RWPE2 (cell line): Measurements from ENCODE around the gene FHOD3.

ENCODE experiments used
- ATAC-seq: fragments of 200-7000 bp; cut with Tn5 transposase; 3 replicates; pipeline ENCODE4 v1.9.1; 2021; ENCODE audit warnings: low read depth
- DNase-seq: peaks from one replicate; pipeline ENCODE4 v3.0.0-alpha.2; 2020; ENCODE audit warnings: low spot score
- H3K27ac ChIP-seq: fragments of 450-650 bp; 2 replicates; pipeline ENCODE4 v1.5.1; 2017; ENCODE audit warnings: mild to moderate bottlenecking; ENCODE audit not compliant: poor library complexity, severe bottlenecking
- H3K27me3 ChIP-seq: fragments of 250-450 bp; sonication (Bioruptor Pico); 2 replicates; pipeline ENCODE4 v1.5.1; 2021; ENCODE audit warnings: mild to moderate bottlenecking, moderate library complexity; ENCODE audit not compliant: insufficient read depth, poor library complexity, severe bottlenecking
- H3K36me3 ChIP-seq: fragments of 250-450 bp; sonication (Bioruptor Pico); 2 replicates; pipeline ENCODE4 v1.5.1; 2020; ENCODE audit warnings: low read depth, mild to moderate bottlenecking, moderate library complexity
- H3K4me1 ChIP-seq: fragments of 250-450 bp; sonication (Bioruptor Pico); 2 replicates; pipeline ENCODE4 v1.5.1; 2021; ENCODE audit warnings: mild to moderate bottlenecking, moderate library complexity; ENCODE audit not compliant: insufficient read depth, poor library complexity, severe bottlenecking
- H3K4me3 ChIP-seq: fragments of 250-450 bp; sonication (Bioruptor Pico); 2 replicates; pipeline ENCODE4 v1.5.1; 2021; ENCODE audit warnings: mild to moderate bottlenecking, moderate library complexity; ENCODE audit not compliant: severe bottlenecking
- H3K9me3 ChIP-seq: fragments of 250-450 bp; sonication (Bioruptor Pico); 2 replicates; pipeline ENCODE4 v1.5.1; 2021; ENCODE audit warnings: mild to moderate bottlenecking, moderate library complexity; ENCODE audit not compliant: severe bottlenecking
- TF ChIP-seq, protein P1 (sequence below): fragments of 450-650 bp; IDR thresholded peaks from one replicate; pipeline ENCODE4 v1.5.1; 2017; ENCODE audit warnings: mild to moderate bottlenecking, moderate library complexity; ENCODE audit not compliant: poor library complexity, severe bottlenecking

Gene FHOD3

DNA sequence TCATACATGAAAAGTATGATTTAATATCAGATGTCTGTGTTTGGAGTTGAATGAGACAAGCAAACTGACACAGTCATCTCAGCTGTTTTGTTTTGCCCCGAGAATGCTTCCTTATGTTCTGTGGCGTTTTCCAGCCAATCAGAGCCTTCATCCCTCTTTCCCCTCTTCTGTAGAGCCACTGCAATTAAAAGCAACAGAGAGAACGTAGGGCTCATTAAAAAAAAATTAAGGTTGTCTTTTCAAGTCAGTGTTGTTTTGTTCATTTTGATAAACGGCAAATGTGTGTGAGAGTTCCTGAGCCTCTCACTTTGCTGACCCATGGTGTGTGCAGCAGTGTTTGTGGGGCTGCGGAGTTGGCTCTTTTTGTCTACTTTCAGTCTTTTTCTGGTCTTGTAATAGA is 216.0 kb downstream of the FHOD3 start:
- no peaks in the 10 kb centered on the region for H3K27me3 ChIP-seq
- H3K36me3 ChIP-seq = no peaks in the 10 kb centered on the region
- H3K27ac ChIP-seq = no peak overlapping the region
- no peaks in the 10 kb centered on the region for H3K4me1 ChIP-seq
- DNase-seq (no peak), ATAC-seq (no peak)
- TF ChIP-seq, protein P1, sequence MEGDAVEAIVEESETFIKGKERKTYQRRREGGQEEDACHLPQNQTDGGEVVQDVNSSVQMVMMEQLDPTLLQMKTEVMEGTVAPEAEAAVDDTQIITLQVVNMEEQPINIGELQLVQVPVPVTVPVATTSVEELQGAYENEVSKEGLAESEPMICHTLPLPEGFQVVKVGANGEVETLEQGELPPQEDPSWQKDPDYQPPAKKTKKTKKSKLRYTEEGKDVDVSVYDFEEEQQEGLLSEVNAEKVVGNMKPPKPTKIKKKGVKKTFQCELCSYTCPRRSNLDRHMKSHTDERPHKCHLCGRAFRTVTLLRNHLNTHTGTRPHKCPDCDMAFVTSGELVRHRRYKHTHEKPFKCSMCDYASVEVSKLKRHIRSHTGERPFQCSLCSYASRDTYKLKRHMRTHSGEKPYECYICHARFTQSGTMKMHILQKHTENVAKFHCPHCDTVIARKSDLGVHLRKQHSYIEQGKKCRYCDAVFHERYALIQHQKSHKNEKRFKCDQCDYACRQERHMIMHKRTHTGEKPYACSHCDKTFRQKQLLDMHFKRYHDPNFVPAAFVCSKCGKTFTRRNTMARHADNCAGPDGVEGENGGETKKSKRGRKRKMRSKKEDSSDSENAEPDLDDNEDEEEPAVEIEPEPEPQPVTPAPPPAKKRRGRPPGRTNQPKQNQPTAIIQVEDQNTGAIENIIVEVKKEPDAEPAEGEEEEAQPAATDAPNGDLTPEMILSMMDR = no peak
- no peaks in the 10 kb centered on the region for H3K9me3 ChIP-seq
- H3K4me3 ChIP-seq = no peak overlapping the region

DNA sequence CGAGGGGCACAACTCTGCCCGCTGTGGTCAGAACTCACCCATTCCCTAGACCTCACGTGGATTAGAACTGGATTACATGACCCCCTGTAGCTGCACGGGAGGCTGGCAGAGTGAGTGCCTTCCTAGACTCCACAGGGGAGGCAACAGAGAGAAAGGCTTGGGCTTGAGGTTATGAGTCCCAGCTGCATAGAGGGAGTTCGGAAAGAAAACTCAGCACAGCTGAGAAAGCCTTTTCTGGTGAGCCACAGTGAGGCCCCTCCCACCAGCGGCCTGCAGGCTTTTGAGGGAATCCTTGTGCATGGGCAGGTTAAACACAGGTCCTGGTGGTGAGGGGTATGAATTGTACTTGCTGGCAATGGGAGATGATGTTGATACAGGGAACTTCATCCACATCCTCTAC is 217.3 kb downstream of the FHOD3 start:
- ATAC-seq (no peak), DNase-seq (no peak)
- Histone ChIP-seq H3K9me3 (no peaks in the 10 kb centered on the region), H3K27me3 (no peaks in the 10 kb centered on the region), H3K36me3 (no peaks in the 10 kb centered on the region), H3K27ac (no peak overlapping the region), H3K4me3 (no peak overlapping the region), H3K4me1 (no peaks in the 10 kb centered on the region)
- TF ChIP-seq, protein P1 = no peak

DNA sequence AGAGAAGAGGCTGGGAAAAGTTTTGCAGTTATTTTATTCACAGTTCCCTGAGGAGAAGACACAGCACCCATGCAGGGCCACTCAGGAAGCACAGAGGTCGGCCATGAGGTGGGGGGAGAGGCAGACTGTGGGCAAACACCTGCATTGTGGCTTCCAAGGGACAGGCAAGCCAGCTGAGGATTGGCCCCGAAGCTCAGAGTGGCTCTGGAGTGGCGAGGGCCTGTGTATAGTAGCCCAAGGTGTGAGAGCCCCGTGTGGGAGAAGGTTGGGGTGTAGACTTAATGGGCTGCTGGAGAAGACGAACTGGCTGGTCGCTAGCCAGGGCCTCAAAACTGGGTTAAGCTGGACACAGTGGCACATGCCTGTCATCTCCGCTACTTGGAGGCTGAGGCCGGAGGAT is 218.7 kb downstream of the FHOD3 start:
- H3K4me1 ChIP-seq = no peaks in the 10 kb centered on the region
- no peaks in the 10 kb centered on the region for H3K36me3 ChIP-seq
- no peaks in the 10 kb centered on the region for H3K9me3 ChIP-seq
- H3K4me3 ChIP-seq = no peak overlapping the region
- no peaks in the 10 kb centered on the region for H3K27me3 ChIP-seq
- DNase-seq (no peak), ATAC-seq (no peak)
- no peak overlapping the region for H3K27ac ChIP-seq
- TF ChIP-seq, protein P1 = no peak

DNA sequence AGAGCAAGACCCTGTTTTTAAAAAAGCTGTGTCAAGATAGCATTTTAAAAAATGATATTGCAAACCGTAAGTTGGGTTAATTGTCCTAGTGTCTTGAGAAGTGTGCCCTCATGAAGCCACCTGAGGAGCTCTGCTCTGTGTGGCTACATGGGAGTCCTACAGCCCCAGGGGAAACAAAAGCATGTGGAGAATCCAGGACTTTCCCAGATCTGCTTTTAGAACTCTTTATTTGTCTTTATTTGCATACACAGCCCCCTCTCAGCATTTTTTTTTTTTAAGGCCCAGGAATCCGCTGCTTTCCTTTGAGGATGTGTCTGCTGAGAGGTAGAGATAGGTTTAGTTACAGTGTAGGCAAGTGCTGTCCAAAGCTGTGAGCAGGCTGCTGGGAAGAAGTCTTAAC is 219.2 kb downstream of the FHOD3 start:
- H3K4me1 ChIP-seq = no peaks in the 10 kb centered on the region
- no peaks in the 10 kb centered on the region for H3K36me3 ChIP-seq
- no peak overlapping the region for H3K27ac ChIP-seq
- no peaks in the 10 kb centered on the region for H3K9me3 ChIP-seq
- no peak for ATAC-seq
- no peaks in the 10 kb centered on the region for H3K27me3 ChIP-seq
- TF ChIP-seq, protein P1 = no peak
- H3K4me3 ChIP-seq = no peak overlapping the region
- DNase-seq = no peak

DNA sequence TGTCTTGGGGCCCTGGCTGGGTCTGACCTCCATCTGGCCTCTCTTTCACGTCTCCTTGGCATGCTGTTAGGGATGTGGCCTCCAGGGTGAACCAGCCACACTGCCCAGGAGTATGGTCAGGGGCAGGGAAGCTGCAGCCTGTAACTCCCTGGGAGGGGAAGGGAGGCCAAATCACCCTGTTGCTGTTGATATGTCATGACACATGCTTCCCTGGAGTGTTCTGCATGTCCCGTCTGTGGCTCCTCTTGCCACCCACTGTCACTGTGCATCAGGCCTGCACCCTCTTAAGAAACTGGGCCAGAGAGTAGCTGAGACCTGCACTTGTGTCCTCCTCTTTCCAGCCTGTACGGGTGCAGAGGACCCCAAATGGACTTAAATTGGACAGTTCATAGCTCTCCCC is 221.3 kb downstream of the FHOD3 start:
- no peaks in the 10 kb centered on the region for H3K36me3 ChIP-seq
- no peaks in the 10 kb centered on the region for H3K9me3 ChIP-seq
- ATAC-seq (no peak), DNase-seq (no peak)
- TF ChIP-seq, protein P1 = no peak
- no peaks in the 10 kb centered on the region for H3K27me3 ChIP-seq
- no peak overlapping the region for H3K27ac ChIP-seq
- no peak overlapping the region for H3K4me3 ChIP-seq
- no peaks in the 10 kb centered on the region for H3K4me1 ChIP-seq
